ENCODE measurements around the gene BTBD2.
"Not testable (repeated sequence)": the region's sequence is repeated elsewhere in the genome, so short reads cannot be mapped to it uniquely, and the experiment has no call there.

DNA sequence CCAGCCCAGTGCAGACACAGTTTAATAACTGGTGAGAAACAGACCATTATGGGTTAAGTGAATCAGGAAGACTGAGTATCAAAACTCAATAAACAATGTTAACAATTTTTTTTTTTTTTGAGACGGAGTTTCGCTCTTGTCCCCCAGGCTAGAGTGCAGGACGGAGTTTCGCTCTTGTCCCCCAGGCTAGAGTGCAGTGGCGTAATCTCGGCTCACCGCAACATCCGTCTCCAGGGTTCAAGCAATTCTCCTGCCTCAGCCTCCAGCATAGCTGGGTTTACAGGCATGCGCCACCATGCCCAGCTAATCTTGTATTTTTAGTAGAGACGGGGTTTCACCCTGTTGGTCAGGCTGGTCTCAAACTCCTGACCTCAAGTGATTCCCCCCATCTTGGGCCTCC, 27.1 kb downstream of the BTBD2 start:
- TF ChIP-seq, protein P1, sequence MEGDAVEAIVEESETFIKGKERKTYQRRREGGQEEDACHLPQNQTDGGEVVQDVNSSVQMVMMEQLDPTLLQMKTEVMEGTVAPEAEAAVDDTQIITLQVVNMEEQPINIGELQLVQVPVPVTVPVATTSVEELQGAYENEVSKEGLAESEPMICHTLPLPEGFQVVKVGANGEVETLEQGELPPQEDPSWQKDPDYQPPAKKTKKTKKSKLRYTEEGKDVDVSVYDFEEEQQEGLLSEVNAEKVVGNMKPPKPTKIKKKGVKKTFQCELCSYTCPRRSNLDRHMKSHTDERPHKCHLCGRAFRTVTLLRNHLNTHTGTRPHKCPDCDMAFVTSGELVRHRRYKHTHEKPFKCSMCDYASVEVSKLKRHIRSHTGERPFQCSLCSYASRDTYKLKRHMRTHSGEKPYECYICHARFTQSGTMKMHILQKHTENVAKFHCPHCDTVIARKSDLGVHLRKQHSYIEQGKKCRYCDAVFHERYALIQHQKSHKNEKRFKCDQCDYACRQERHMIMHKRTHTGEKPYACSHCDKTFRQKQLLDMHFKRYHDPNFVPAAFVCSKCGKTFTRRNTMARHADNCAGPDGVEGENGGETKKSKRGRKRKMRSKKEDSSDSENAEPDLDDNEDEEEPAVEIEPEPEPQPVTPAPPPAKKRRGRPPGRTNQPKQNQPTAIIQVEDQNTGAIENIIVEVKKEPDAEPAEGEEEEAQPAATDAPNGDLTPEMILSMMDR (IDR thresholded peaks at IDR 0.05) = not testable (repeated sequence)
- TF ChIP-seq POLR2A (IDR thresholded peaks at IDR 0.05) = not testable (repeated sequence)
